Kidney (tissue), 14 donors: ENCODE data around the gene LZTS2. TPM values are rescaled to one million over a fixed set of nuclear protein-coding genes. Genes with fewer than 3 reads are reported as not detected.
A peak's percentile ranks its signal among the peaks of the same experiment; 100 is the strongest.

Experiments
- DNase-seq, 5 donors: peaks; one replicate each; pipeline ENCODE4 v3.0.0-alpha.2; 2013 to 2020
- FAIRE-seq: peaks from 2 replicates; lab custom pipeline; 2012; peaks lifted over from hg19 to GRCh38; lab: Jason Lieb, UNC
- H3K27ac ChIP-seq, 2 donors: one replicate each; pipeline ENCODE4 v1.7.0; 2013; ENCODE audit warnings: low read depth in 2 of 2, low read length in 2 of 2, inconsistent platforms in 1 of 2
- H3K27me3 ChIP-seq: one replicate; pipeline ENCODE4 v1.7.1; 2013; ENCODE audit warnings: low read length, inconsistent platforms; ENCODE audit not compliant: control insufficient read depth, insufficient read depth
- H3K36me3 ChIP-seq, 3 donors: one replicate each; pipeline versions ENCODE4 v1.7.0 to v1.7.1; 2013; ENCODE audit warnings: low read length in 3 of 3, control low read depth in 1 of 3, inconsistent platforms in 1 of 3; ENCODE audit not compliant: insufficient read depth in 3 of 3, control insufficient read depth in 2 of 3
- H3K4me1 ChIP-seq, 3 donors: one replicate each; pipeline versions ENCODE4 v1.7.0 to v1.7.1; 2013; ENCODE audit warnings: low read length in 3 of 3, inconsistent platforms in 1 of 3, low read depth in 1 of 3; ENCODE audit not compliant: control insufficient read depth in 2 of 3, insufficient read depth in 2 of 3
- H3K4me3 ChIP-seq, 3 donors: one replicate each; pipeline versions ENCODE4 v1.7.0 to v1.8.1; 2013; ENCODE audit warnings: low read length in 3 of 3, control low read depth in 1 of 3, inconsistent platforms in 1 of 3
- H3K9ac ChIP-seq, 3 donors: one replicate each; pipeline versions ENCODE4 v1.7.0 to v1.7.1; 2013; ENCODE audit warnings: low read length in 3 of 3, control low read depth in 1 of 3, inconsistent platforms in 1 of 3
- H3K9me3 ChIP-seq, 3 donors: one replicate each; pipeline versions ENCODE4 v1.7.0 to v1.7.1; 2013; ENCODE audit warnings: low read length in 3 of 3, control low read depth in 1 of 3, inconsistent platforms in 1 of 3; ENCODE audit not compliant: control insufficient read depth in 2 of 3, insufficient read depth in 1 of 3
- CTCF ChIP-seq: IDR thresholded peaks from 3 replicates; pipeline ENCODE4 v1.5.1; 2012; ENCODE audit warnings: mild to moderate bottlenecking, moderate library complexity, borderline replicate concordance; ENCODE audit not compliant: insufficient read depth; ENCODE audit errors: extremely low read depth
- intact Hi-C: fragments of 100-400 bp; cut with DNase I; formaldehyde crosslinking; loops from one replicate; pipeline ENCODE4 v1.11.1; 2022
- polyA plus RNA-seq: library from polyadenylated mRNA; stranded (reverse); fragments of 350-450 nt; fragmentation: Illumina TruSeq; extraction: RNeasy Lipid Tissue Mini Kit (QIAGEN cat#74804); gene quantifications from one replicate; pipeline ENCODE4 v1.2.3, GENCODE V29; 2014; ENCODE audit warnings: low read depth, low replicate concordance; ENCODE audit not compliant: insufficient read depth
- total RNA-seq: library from RNA; stranded (reverse); fragmentation: NEBNext Ultra II Directional; extraction: Animal tissue kit (Norgen Biotek cat#: 25700); gene quantifications from one replicate; pipeline ENCODE4 v1.2.1, GENCODE V29; 2021
- donor health status: control.
- donor health status: control.
- donor health status: control.
- donor health status: control.
- donor health status: control.
- donor health status: DM: yes; HTN: yes; CAD: no.
- donor health status: Normal renal cell carcinoma (clear cell type).

The LZTS2 gene
- total and polyA plus RNA-seq, 2 donors from 2014 or later = 47.3 to 54.7 TPM

DNA sequence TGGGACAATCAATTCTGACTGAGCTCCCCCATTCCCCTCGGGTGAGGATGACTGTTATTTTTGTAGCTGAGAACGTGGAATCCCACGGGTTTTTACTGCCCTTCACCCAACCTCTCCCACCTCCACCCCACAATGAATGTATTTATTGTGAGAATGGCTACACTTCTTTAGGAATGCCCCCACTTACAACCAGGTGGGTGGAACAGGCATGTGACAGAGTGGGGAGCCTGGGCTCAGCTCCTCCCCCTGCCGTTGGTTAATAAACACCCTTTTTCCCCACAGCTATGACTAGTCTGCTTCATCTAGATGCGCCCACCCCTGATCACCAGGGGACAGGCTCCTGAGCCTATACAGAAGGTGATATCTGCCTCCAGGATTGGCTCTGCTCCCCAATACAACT, 14.3 kb upstream of the LZTS2 start:
- Histone ChIP-seq H3K4me3 (no peak overlapping the region), H3K9ac (no peak overlapping the region), H3K4me1 (peaks cover 4 to 21% (median 20%) of the 10 kb centered on the region in 3 donors), H3K36me3 (peaks cover 3 to 21% (median 9%) of the 10 kb centered on the region in 3 donors), H3K27me3 (no peaks in the 10 kb centered on the region), H3K27ac (no peak overlapping the region), H3K9me3 (no peaks in the 10 kb centered on the region)
- intact Hi-C loops = no loop called here
- DNase-seq = peak in 1 of 5 donors; percentile 22
- no peak for FAIRE-seq
- TF ChIP-seq CTCF = no peak

- Histone ChIP-seq H3K36me3 (peaks cover 5 to 20% (median 11%) of the 10 kb centered on the region in 3 donors), H3K9ac (peak overlapping the region; percentile 37 to 80 (median 75)), H3K27ac (peak overlapping the region in 1 of 2 donors; percentile 78), H3K4me1 (peaks cover 4 to 21% (median 20%) of the 10 kb centered on the region in 3 donors), H3K4me3 (peak overlapping the region; percentile 61 to 95 (median 94)), H3K9me3 (no peaks in the 10 kb centered on the region), H3K27me3 (no peaks in the 10 kb centered on the region)
- DNase-seq = no peak
- intact Hi-C loops = no loop called here
- FAIRE-seq = no peak
- TF ChIP-seq CTCF = no peak
These were observed 13.0 kb upstream of the LZTS2 start for GRCh38 chr10:100986623-100986951.

DNA sequence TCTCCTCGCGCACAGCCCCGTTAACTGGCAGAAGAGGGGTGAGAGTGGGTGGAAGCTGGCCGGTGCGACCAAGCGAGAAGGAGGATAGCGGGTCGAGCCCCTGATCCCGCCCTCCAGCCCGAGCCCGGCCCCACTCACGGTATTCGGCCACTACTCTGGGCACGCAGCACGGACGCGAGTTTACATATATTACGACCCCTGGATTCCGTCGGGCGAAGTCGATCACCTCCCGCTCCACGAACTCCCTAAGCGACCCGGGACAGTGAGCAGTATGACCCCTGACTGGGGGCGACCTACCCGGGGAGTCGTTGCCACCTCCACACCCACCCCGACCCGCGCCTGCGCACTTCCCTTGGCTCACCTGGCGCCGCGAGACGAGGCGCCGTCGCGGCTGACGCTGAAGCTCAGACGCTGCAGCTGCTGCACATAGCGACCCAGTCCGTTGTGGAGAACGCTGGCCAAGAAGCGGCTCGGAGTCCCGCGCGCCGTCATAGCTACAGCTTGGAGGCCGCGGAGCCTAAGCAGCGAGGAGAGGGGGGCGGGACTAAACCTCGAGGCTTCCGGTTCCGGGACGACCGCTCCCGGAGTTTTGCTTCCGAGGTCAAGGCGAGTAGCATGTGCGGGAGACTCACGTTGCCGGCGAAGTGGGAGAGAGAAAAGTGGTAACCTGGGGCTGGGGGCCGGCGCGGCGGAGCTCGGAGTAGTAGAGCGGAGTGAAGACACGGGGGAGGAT, 12.5 kb upstream of the LZTS2 start, which contains the start of the genes MRPL43 and TWNK:
MRPL43 (minus strand) TSS at position 546 of the 733 bp plus-strand sequence; CDS start at position 492, 54 bp downstream.
TWNK (plus strand) TSS at position 592 of the 733 bp plus-strand sequence. CDS start 668 bp downstream, outside the sequence.
- Histone ChIP-seq H3K27ac (peak within 1 kb of the TSS; percentile 67 to 78), H3K36me3 (peaks cover 5 to 18% (median 11%) of the 10 kb centered on the region in 3 donors), H3K27me3 (no peaks in the 10 kb centered on the region), H3K4me3 (peak within 1 kb of the TSS; percentile 61 to 95 (median 94)), H3K9me3 (no peaks in the 10 kb centered on the region), H3K4me1 (peaks cover 4 to 21% (median 20%) of the 10 kb centered on the region in 3 donors), H3K9ac (peak within 1 kb of the TSS; percentile 37 to 80 (median 75))
- TF ChIP-seq CTCF = no peak
- DNase-seq = peak; percentile 85 to 94 (median 90)
- intact Hi-C loops = no loop called here
- no peak for FAIRE-seq
